Activated naive CD4-positive, alpha-beta T cell (primary cell): Measurements from ENCODE around the gene IL6R.
A peak's percentile ranks its signal among the peaks of the same experiment; 100 is the strongest.
"Not testable (repeated sequence)": the region's sequence is repeated elsewhere in the genome, so short reads cannot be mapped to it uniquely, and the experiment has no call there.

Source experiments
- DNase-seq, 4 experiments: peaks; one replicate each; lab custom pipeline; 2025; lab: John Stamatoyannopoulos, UW

IL6R gene

DNA sequence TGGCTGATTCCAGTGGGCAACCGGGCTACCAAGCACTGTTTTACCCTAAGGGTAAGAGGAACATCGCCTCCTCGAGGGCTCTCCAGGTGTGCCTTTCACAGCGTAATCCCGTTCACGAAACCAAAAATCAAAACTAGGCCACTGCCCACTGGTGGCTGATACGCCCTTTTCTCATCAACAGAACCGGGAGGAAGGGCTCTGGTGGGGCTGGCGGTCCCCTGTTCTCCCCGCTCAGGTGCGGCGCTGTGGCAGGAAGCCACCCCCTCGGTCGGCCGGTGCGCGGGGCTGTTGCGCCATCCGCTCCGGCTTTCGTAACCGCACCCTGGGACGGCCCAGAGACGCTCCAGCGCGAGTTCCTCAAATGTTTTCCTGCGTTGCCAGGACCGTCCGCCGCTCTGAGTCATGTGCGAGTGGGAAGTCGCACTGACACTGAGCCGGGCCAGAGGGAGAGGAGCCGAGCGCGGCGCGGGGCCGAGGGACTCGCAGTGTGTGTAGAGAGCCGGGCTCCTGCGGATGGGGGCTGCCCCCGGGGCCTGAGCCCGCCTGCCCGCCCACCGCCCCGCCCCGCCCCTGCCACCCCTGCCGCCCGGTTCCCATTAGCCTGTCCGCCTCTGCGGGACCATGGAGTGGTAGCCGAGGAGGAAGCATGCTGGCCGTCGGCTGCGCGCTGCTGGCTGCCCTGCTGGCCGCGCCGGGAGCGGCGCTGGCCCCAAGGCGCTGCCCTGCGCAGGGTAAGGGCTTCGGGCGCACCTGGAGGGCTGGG, at the start of gene IL6R:
Gene IL6R (plus strand): TSS at position 360 of the 763 bp plus-strand sequence. CDS start 287 bp downstream, at position 647.
- DNase-seq, result peak; percentile 16 to 67 (median 44)

- no peak for DNase-seq
These were observed 46.6 kb upstream of the IL6R start for GRCh38 chr1:154358519-154358918.

GRCh38 chr1:154360288-154360687, 44.9 kb upstream of the IL6R start:
- DNase-seq, result no peak

DNA sequence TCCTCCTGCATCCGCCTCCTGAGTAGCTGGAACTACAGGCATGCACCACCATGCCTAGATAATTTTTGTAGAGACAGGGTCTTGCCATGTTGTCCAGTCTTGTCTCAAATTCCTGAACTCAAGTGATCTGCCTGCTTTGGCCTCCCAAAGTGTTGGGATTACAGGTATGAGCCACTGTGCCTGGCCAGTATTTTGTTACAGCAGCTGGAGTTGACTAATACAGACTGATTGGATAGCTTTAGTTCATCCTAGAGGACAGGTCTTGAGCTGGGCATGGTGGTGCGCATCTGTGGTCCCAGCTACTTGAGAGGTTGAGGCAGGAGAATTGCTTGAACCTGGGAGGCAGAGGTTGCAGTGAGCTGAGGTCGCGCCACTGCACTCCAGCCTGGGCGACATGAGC, 44.3 kb upstream of the IL6R start:
- DNase-seq, result not testable (repeated sequence)

- DNase-seq, result no peak
These were observed 43.8 kb upstream of the IL6R start for GRCh38 chr1:154361357-154361756.

DNA sequence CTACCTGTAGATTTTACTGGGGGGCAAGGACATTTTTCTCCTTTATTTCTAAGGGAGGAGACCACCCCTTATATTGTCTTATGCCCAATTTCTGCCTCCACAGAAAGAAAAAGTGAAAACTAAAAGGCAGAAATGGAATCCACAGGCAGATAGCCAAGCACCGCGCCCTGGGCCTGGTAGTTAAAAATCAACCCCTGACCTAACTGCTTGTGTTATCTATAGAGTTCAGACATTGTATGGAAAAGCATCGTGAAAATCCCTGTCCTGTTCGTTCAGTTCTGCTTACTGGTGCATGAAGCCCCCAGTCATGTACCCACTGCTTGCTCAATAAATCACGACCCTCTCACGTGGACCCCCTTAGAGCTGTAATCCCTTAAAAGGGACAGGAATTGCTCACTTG, 33.7 kb upstream of the IL6R start:
- DNase-seq, result no peak

DNA sequence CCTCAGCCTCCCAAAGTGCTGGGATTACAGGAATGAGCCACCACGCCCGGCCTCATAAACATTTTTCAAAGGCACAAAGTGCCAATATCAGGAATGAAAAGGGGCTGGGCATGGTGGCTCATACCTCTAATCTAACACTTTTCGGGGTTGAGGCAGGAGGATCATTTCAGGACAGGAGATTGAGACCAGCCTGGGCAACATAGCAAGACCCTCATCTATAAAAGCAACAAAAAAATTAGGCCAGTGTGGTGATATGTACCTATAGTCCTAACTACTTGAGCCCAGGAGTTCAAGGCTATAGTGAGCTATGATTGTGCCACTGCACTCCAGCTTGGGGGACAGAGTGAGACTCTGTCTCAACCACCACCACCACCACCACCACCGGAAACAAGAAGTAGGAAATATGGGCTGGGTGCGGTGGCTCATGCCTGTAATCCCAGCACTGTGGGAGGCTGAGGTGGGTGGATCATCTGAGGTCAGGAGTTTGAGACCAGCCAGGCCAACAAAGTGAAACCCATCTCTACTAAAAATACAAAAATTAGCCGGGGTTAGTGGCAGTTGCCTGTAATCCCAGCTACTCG, 31.3 kb upstream of the IL6R start:
- not testable (repeated sequence) for DNase-seq

GRCh38 chr1:154379301-154379700, 25.8 kb upstream of the IL6R start:
- no peak for DNase-seq

- no peak for DNase-seq
These were observed 20.3 kb upstream of the IL6R start for GRCh38 chr1:154384650-154385489.

GRCh38 chr1:154386643-154387352, 18.3 kb upstream of the IL6R start:
- peak; percentile 27 to 50 (median 35) for DNase-seq

DNA sequence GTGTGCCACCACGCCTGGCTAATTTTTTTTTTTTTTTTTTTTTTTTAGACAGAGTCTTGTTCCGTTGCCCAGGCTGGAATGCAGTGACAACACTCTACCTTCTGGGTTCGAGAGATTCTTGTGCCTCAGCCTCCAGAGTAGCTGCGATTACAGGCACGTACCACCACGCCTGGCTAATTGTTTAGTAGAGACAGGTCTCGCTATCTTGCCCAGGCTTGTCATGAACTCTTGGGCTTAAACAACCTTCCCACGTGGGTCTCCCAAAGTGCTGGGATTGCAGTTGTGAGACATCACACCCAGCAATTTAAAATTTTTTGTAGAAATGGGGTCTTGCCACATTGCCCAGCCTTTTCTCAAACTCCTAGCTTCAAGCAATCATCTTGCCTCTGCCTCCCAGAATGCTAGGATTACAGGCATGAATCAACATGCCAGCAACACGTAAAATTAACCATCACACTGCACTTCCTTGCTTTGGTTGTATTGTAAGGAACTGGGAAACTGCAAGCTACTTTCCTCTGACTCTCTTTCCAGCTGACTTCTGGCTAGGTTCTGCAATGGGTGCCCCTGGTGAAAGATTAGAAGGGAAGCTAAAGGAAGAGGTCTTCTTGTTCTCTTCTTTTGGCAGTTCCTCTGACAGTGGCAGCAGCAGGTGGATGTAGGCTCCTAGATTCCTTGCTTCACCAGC, 13.9 kb upstream of the IL6R start:
- no peak for DNase-seq

GRCh38 chr1:154398141-154398540, 7.0 kb upstream of the IL6R start:
- DNase-seq, result no peak

DNA sequence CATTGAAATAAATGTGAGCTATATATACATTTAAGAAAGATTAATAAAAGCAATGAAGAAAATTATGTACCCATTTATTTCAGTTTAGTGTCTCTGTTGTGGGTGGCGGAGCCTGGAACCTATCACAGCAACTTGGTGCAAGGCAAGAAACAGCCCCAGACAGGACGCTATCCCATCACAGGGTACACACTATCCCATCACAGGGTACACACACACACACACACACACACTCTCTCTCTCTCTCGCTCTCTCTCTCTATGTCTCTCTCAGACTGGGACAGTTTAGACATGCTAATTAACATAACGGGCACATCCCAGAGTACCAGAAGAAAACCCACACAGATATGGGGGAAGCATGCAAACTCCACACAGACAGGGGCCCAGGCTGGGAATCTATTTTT, 6.5 kb upstream of the IL6R start:
- no peak for DNase-seq

GRCh38 chr1:154400381-154400801, 4.8 kb upstream of the IL6R start:
- DNase-seq, result no peak

DNA sequence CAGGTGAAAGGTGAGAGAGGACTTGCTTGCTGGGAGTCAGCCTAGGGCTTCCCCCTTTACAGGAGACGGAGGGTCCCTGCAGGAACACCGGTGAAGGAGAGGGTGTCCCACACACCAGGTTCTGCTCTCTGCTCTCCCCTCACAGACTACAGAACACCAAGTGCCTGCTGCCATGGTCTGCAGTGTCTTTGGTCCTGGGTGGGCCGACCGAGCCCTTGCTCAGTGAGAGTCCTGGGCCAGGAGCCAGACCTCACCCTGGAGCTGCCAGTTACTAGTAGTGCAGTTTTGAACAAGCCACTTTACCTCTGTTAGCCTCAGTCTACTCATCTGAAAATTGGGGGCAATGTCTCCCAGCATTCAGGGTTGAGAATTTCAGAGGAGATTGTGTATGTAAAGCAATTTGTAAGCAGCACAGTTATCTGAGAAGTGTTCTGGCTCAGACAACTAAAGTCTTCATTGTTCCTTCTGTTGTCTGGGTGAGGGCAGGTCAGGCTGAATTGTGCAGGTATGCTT, 2.7 kb upstream of the IL6R start:
- DNase-seq, result no peak

GRCh38 chr1:154403261-154403943, 1.7 kb upstream of the IL6R start:
- DNase-seq, result peak in 1 of 4 experiments; percentile 19

DNA sequence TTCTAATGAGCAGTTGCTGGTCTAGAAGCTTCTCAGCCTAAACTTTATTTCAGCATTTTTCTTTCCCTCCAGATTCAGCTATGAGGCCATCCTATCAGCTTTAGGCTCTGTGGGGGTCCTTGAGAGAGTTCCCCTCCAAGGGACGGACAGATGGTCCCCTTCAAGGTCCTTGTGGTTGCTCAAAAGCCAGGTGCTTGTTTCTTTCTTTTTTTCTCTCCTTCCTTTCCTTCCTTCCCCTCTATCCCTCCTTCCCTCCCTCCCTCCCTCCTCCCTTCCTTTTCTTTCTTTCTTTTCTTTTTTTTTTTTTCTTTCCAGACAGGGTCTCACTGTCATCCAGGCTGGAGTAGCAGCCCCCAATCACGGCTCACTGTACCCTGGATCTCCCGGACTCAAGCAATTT, 1.2 kb upstream of the IL6R start:
- DNase-seq, result no peak

GRCh38 chr1:154404511-154404931, 622 bp upstream of the IL6R start:
- DNase-seq, result no peak

DNA sequence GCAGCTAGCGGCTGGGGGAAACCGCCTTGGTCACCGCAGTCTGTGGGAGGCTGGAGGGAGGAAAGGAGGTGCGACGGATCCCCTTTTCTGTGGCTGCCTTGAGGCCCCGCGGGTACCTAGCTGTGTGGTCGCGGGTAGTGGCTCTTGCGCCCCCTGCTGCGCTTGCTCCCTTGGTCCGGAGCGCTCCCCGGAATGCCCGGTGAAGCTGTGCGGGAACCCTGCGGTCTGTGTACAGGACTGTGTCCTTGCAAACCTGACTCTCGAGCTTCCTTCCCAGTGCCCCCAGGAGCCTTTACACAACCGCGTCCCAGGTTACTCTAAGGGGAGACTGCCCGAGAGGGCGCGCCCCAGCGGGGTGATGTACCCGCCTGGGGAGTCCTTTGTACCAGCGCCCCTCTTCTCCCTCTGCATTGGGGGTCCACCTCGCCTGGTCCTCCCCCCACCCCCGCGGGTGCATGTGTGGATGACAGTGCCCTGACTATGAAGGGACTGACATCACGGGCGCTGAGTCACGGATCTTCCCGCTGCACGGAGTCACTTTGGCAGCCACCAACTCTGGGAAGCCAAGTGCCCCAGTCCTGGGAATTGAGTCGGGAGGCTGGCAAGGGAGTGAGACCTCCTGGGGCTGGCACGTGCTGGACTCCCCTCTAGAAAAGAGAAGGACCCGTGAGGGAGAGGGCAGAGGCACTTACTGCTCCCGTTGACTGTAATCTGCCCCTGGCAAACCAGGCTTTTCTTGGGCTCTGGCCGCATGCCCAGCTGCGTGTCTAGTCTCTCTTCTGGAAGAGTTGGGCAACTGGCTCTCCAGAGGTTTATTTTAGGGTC, 816 bp downstream of the IL6R start:
- peak in 2 of 4 experiments; percentile 16 to 54 for DNase-seq

DNA sequence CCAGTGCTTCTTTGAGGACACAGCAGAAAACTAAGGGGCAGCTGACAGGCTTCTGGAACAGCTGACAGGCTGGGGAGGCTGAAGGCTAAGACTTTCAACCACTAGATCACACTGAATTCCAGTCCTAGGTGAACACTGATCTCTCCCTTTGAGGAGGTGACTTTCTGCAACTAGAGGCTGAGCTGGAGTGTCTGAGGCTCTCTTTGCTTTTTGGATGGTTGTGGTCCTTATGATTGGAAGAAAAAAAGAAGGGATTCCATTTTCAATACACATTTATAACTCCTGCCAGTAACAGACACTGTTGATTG, 1.4 kb downstream of the IL6R start:
- DNase-seq, result no peak
